Osteoblast (primary cell): ENCODE results near the gene CCDC3. TPM values are rescaled to one million over a fixed set of nuclear protein-coding genes. Genes with fewer than 3 reads are reported as not detected.

Experiments used
- DNase-seq: peaks from one replicate; pipeline ENCODE4 v3.0.0; 2011; ENCODE audit warnings: low spot score, mixed read lengths; ENCODE audit not compliant: insufficient read length; ENCODE audit errors: missing footprints
- H2AFZ ChIP-seq: 2 replicates; pipeline ENCODE4 v1.6.0; 2011; ENCODE audit warnings: mild to moderate bottlenecking, low read length
- H3K27ac ChIP-seq: 2 replicates; pipeline ENCODE4 v1.5.1; 2011; ENCODE audit warnings: mild to moderate bottlenecking, low read depth, low read length, moderate library complexity
- H3K27me3 ChIP-seq: 2 replicates; pipeline ENCODE4 v1.6.0; 2012; ENCODE audit warnings: mild to moderate bottlenecking, control low read depth, inconsistent platforms, low read length, moderate library complexity; ENCODE audit not compliant: insufficient read depth
- H3K36me3 ChIP-seq: 2 replicates; pipeline ENCODE4 v1.5.1; 2011; ENCODE audit warnings: mild to moderate bottlenecking, low read length, control low read depth, moderate library complexity; ENCODE audit not compliant: insufficient read depth
- H3K4me1 ChIP-seq: 2 replicates; pipeline ENCODE4 v1.5.1; 2011; ENCODE audit warnings: mild to moderate bottlenecking, low read length, control low read depth, moderate library complexity; ENCODE audit not compliant: insufficient read depth
- H3K4me2 ChIP-seq: 2 replicates; pipeline ENCODE4 v1.6.0; 2011; ENCODE audit warnings: mild to moderate bottlenecking, low read length; ENCODE audit not compliant: insufficient read depth
- H3K4me3 ChIP-seq: fragments of 200-600 bp; sonication (generic); 3 replicates; pipeline ENCODE4 v1.5.1; 2012; ENCODE audit warnings: mild to moderate bottlenecking, low read length, inconsistent platforms; ENCODE audit not compliant: insufficient read depth
- H3K79me2 ChIP-seq: 2 replicates; pipeline ENCODE4 v1.6.0; 2012; ENCODE audit warnings: mild to moderate bottlenecking, low read length, control low read depth, inconsistent platforms; ENCODE audit not compliant: insufficient read depth
- H3K9me3 ChIP-seq: 2 replicates; pipeline ENCODE4 v1.5.1; 2011; ENCODE audit warnings: low read depth, low read length, control low read depth
- H4K20me1 ChIP-seq: 2 replicates; pipeline ENCODE4 v1.6.0; 2012; ENCODE audit warnings: mild to moderate bottlenecking, low read length, control low read depth; ENCODE audit not compliant: insufficient read depth
- CTCF ChIP-seq: IDR thresholded peaks from 2 replicates; pipeline ENCODE4 v1.5.1; 2011; ENCODE audit warnings: mild to moderate bottlenecking, low read depth, low read length, moderate library complexity; ENCODE audit errors: extremely low read depth
- total RNA-seq: library from RNA; depleted of rRNA; stranded (reverse); fragments of >200 nt; gene quantifications from 2 replicates; pipeline ENCODE4 v1.2.3, GENCODE V29; 2012

The CCDC3 gene
- total RNA-seq, 1 donor: 0.72 TPM

GRCh38 chr10:12941966-12942365, 59.5 kb downstream of the CCDC3 start:
- H3K4me1 ChIP-seq: no peaks in the 10 kb centered on the region
- no peak for TF ChIP-seq CTCF
- no peak for DNase-seq

GRCh38 chr10:12940791-12941190, 60.7 kb downstream of the CCDC3 start:
- TF ChIP-seq CTCF: no peak
- H3K4me2 ChIP-seq: no peak overlapping the region
- H3K27ac ChIP-seq: no peak overlapping the region
- H3K36me3 ChIP-seq: no peaks in the 10 kb centered on the region
- no peaks in the 10 kb centered on the region for H3K27me3 ChIP-seq
- H3K4me1 ChIP-seq: no peaks in the 10 kb centered on the region
- no peak overlapping the region for H2AFZ ChIP-seq
- no peak overlapping the region for H3K4me3 ChIP-seq
- DNase-seq: no peak
- H3K9me3 ChIP-seq: no peaks in the 10 kb centered on the region
- H3K79me2 ChIP-seq: no peaks in the 10 kb centered on the region
- H4K20me1 ChIP-seq: no peaks in the 10 kb centered on the region

More at GRCh38 chr10:12941966-12942365, 59.5 kb downstream of the CCDC3 start:
- H3K36me3 ChIP-seq: no peaks in the 10 kb centered on the region
- no peaks in the 10 kb centered on the region for H3K27me3 ChIP-seq
- H3K9me3 ChIP-seq: no peaks in the 10 kb centered on the region
- no peak overlapping the region for H3K4me3 ChIP-seq
- no peak overlapping the region for H3K4me2 ChIP-seq
- no peak overlapping the region for H2AFZ ChIP-seq
- H4K20me1 ChIP-seq: no peaks in the 10 kb centered on the region
- H3K27ac ChIP-seq: no peak overlapping the region
- no peaks in the 10 kb centered on the region for H3K79me2 ChIP-seq

GRCh38 chr10:12938271-12938670, 63.2 kb downstream of the CCDC3 start:
- Histone ChIP-seq H3K4me2 (no peak overlapping the region), H3K4me3 (no peak overlapping the region), H3K27ac (no peak overlapping the region), H3K4me1 (no peaks in the 10 kb centered on the region), H3K36me3 (no peaks in the 10 kb centered on the region), H3K27me3 (no peaks in the 10 kb centered on the region), H3K9me3 (no peaks in the 10 kb centered on the region), H2AFZ (no peak overlapping the region), H3K79me2 (no peaks in the 10 kb centered on the region), H4K20me1 (no peaks in the 10 kb centered on the region)
- no peak for TF ChIP-seq CTCF
- DNase-seq: no peak

GRCh38 chr10:12937527-12937926, 64.0 kb downstream of the CCDC3 start:
- DNase-seq: no peak
- H3K4me2 ChIP-seq: no peak overlapping the region
- H3K4me3 ChIP-seq: no peak overlapping the region
- H3K27me3 ChIP-seq: no peaks in the 10 kb centered on the region
- no peak for TF ChIP-seq CTCF
- no peak overlapping the region for H3K27ac ChIP-seq
- no peaks in the 10 kb centered on the region for H3K9me3 ChIP-seq
- H3K36me3 ChIP-seq: no peaks in the 10 kb centered on the region
- H3K79me2 ChIP-seq: no peaks in the 10 kb centered on the region
- H3K4me1 ChIP-seq: no peaks in the 10 kb centered on the region
- no peak overlapping the region for H2AFZ ChIP-seq
- no peaks in the 10 kb centered on the region for H4K20me1 ChIP-seq
